ENCODE measurements around the gene DPP4. TPM values are rescaled to one million over a fixed set of nuclear protein-coding genes. Genes with fewer than 3 reads are reported as not detected.
A peak's percentile ranks its signal among the peaks of the same experiment; 100 is the strongest.

DPP4 gene
- total RNA-seq, 1 experiment from 2014 or later = 2.8 TPM

DNA sequence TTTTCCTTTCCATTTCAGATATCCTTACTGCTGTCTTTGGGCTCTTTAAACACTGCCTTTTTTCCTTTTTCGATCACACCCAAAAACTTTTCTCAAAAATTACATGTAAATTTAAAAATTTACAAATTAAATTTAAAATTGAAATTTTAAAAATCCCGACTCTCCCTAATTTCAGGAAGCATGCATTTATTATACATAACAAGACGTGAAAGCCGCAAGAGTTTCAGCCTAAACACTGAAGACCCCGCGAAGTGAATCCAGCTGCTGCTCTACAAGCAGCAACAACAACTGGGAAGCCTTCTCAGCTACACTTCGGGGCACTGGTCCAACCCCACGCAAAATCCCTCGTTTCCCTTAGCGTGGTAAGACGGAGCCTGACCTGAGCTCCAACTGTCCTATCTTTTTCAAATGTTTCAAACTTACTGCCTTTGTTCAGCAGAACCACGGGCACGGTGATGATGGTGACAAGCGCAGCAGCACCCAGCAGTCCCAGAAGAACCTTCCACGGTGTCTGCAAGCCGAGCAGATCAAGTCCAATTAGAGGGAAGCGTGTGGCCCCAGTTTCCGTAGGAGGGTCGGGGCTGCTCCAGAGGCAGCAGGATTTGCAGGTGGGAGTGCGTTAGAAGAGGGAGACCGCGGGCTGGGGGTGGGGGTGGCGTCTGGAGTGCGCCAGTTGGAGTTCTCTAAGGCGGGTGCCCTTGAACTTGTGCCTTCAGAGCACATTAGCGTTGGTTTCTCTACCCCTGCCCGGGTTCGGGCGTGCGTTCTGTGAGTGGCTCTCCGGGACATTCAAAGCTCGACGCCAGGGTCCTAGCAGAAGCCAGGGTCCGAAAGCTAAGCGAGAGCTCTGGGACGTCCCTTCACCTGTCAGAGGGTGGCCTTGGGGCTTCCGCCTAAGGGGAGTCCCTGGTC lies 783 bp downstream of the DPP4 start:
- Histone ChIP-seq H3K4ac (ENCODE audit: low read depth, low read length) (no peak overlapping the region), H3K79me1 (ENCODE audit: insufficient read depth, low read depth, low read length, poor library complexity, severe bottlenecking) (no peaks in the 10 kb centered on the region), H2BK120ac (ENCODE audit: low read depth, low read length, poor library complexity, severe bottlenecking) (no peak overlapping the region), H3K27ac (ENCODE audit: insufficient read length, low read depth, low read length) (no peak overlapping the region), H3K4me1 (ENCODE audit: insufficient read depth, low read length) (peaks cover 3% of the 10 kb centered on the region; the same call in 1 of the 2 replicates), H3K9me3 (ENCODE audit: control insufficient read depth, low read depth, low read length) (no peaks in the 10 kb centered on the region), H3K23me2 (ENCODE audit: insufficient read length, low read depth, low read length, poor library complexity, severe bottlenecking) (peaks cover 7% of the 10 kb centered on the region), H3K56ac (ENCODE audit: insufficient read length, low read depth, low read length) (no peak overlapping the region), H2AK5ac (ENCODE audit: insufficient read length, low read length) (no peak overlapping the region), H3K23ac (ENCODE audit: insufficient read length, low read depth, low read length) (no peak overlapping the region), H4K8ac (replicated peaks; ENCODE audit: insufficient read length, low read depth, low read length) (no peak overlapping the region), H4K20me1 (ENCODE audit: control insufficient read depth, insufficient read depth, insufficient read length) (no peaks in the 10 kb centered on the region), H2BK20ac (ENCODE audit: low read depth, low read length, poor library complexity, severe bottlenecking) (no peak overlapping the region), H3K79me2 (ENCODE audit: insufficient read depth, low read length) (no peaks in the 10 kb centered on the region), H2BK15ac (ENCODE audit: low read depth, low read length) (no peak overlapping the region), H3T11ph (ENCODE audit: low read length) (no peak overlapping the region), H4K91ac (ENCODE audit: insufficient read length, low read depth, low read length) (no peak overlapping the region), H3K14ac (ENCODE audit: insufficient read depth, low read length) (peak overlapping the region; percentile 49; the same call in 1 of the 2 replicates), H4K5ac (ENCODE audit: insufficient read length, low read depth, low read length) (no peak overlapping the region), H3K4me2 (ENCODE audit: insufficient read depth, insufficient read length, low read length) (peak overlapping the region; percentile 98), H3K18ac (ENCODE audit: insufficient read length, low read depth, low read length) (no peak overlapping the region), H2AFZ (ENCODE audit: low read length) (peak overlapping the region; percentile 27), H2BK5ac (ENCODE audit: insufficient read length, low read length) (no peak overlapping the region), H2BK12ac (ENCODE audit: insufficient read length, low read depth, low read length) (no peak overlapping the region), H3K27me3 (ENCODE audit: insufficient read depth, low read length) (peaks cover 7% of the 10 kb centered on the region; the same call in 1 of the 2 replicates), H3K9ac (ENCODE audit: extremely low read depth, insufficient read length, low read length) (peak overlapping the region; percentile 37)
- Mint-ChIP-seq H3K4me3 (peak overlapping the region; percentile 63 to 83), H3K9me3 (peaks cover 8 to 9% of the 10 kb centered on the region in 2 experiments), H3K4me1 (peaks cover 34 to 38% of the 10 kb centered on the region in 2 experiments), H3K27me3 (ENCODE audit: low read depth) (peaks cover 50% of the 10 kb centered on the region), H3K36me3 (ENCODE audit: insufficient read depth in 1 of 3, low read depth in 3 of 3) (peaks cover 5 to 9% (median 5%) of the 10 kb centered on the region in 3 experiments; a peak in 5 of 7 replicates), H3K27ac (peak overlapping the region in 1 of 3 experiments; percentile 19; a peak in 1 of 7 replicates)
- TF ChIP-seq, protein P1, sequence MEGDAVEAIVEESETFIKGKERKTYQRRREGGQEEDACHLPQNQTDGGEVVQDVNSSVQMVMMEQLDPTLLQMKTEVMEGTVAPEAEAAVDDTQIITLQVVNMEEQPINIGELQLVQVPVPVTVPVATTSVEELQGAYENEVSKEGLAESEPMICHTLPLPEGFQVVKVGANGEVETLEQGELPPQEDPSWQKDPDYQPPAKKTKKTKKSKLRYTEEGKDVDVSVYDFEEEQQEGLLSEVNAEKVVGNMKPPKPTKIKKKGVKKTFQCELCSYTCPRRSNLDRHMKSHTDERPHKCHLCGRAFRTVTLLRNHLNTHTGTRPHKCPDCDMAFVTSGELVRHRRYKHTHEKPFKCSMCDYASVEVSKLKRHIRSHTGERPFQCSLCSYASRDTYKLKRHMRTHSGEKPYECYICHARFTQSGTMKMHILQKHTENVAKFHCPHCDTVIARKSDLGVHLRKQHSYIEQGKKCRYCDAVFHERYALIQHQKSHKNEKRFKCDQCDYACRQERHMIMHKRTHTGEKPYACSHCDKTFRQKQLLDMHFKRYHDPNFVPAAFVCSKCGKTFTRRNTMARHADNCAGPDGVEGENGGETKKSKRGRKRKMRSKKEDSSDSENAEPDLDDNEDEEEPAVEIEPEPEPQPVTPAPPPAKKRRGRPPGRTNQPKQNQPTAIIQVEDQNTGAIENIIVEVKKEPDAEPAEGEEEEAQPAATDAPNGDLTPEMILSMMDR (conservative IDR thresholded peaks at IDR 0.05) = no peak
- DNase-seq = peak; percentile 50
- WGBS (ENCODE audit: extremely low coverage, insufficient read length, low lambda C conversion rate) = 100% methylated on average over 1 of the region's 37 CpGs

All from H9 (cell line).